GM12872 (cell line): ENCODE measurements around the gene ANKRD13A.

Source experiments
- TF ChIP-seq, protein P1 (sequence below): IDR thresholded peaks from 3 replicates; pipeline ENCODE4 v1.5.1; 2011; ENCODE audit warnings: low read depth, mild to moderate bottlenecking, low read length, moderate library complexity; ENCODE audit not compliant: insufficient read depth

ANKRD13A gene

GRCh38 chr12:110088936-110089335 lies 89.7 kb downstream of the ANKRD13A start:
- TF ChIP-seq, protein P1, sequence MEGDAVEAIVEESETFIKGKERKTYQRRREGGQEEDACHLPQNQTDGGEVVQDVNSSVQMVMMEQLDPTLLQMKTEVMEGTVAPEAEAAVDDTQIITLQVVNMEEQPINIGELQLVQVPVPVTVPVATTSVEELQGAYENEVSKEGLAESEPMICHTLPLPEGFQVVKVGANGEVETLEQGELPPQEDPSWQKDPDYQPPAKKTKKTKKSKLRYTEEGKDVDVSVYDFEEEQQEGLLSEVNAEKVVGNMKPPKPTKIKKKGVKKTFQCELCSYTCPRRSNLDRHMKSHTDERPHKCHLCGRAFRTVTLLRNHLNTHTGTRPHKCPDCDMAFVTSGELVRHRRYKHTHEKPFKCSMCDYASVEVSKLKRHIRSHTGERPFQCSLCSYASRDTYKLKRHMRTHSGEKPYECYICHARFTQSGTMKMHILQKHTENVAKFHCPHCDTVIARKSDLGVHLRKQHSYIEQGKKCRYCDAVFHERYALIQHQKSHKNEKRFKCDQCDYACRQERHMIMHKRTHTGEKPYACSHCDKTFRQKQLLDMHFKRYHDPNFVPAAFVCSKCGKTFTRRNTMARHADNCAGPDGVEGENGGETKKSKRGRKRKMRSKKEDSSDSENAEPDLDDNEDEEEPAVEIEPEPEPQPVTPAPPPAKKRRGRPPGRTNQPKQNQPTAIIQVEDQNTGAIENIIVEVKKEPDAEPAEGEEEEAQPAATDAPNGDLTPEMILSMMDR = no peak
